Lung microvascular endothelial cell (primary cell): Measurements from ENCODE around the gene C20orf202. TPM values are rescaled to one million over a fixed set of nuclear protein-coding genes. Genes with fewer than 3 reads are reported as not detected.
A peak's percentile ranks its signal among the peaks of the same experiment; 100 is the strongest.
"Not testable (repeated sequence)": the region's sequence is repeated elsewhere in the genome, so short reads cannot be mapped to it uniquely, and the experiment has no call there.

Experiments used
- DNase-seq, 2 donors: peaks; one replicate each; pipeline versions ENCODE4 v3.0.0 to v3.0.0-alpha.2; 2010; ENCODE audit warnings: low read depth in 2 of 2
- total RNA-seq: library from RNA; depleted of rRNA; stranded (reverse); fragments of >200 nt; gene quantifications from 2 replicates; pipeline ENCODE4 v1.2.1, GENCODE V29; 2014

C20orf202 gene
- total RNA-seq, 1 donor from 2014 or later = not detected

DNA sequence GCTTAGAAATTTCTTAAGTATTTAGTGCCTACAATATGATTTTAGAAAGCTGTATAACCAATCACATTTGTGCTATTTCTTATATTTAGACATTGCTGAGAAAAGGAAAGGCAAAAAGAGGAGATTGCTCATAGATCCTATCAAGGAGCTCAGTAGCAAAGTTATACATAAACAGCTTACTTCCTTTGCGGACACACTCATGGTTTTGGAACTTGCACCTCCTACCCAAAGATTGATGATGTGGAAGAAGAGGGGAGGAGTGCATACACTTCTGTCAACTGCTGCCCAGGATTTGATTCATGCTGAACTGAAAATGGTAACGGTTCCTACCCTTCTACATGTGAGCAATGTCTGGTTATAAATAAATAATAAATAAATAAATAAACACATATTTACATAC is 39.3 kb downstream of the C20orf202 start:
- peak in 1 of 2 donors; percentile 94 for DNase-seq

DNA sequence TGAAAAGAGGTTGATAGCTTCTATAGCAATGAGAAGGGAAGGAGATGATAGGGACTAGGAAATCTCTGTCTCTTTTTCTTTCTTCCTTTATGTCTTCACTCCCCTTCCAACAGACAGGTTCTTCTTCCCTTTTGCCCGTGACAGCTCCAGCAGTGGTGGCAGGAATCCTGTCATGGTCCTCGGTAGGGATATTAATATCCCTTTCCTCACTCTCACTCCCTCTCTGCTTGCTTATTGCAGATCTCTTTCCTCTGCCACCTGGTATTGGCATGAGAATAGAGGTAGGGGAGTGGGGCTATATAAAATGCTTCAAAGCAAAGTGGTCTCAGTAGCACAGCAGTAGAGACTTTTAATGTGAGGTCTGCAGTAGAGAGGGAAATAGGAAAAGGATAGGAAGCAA is 42.3 kb downstream of the C20orf202 start:
- no peak for DNase-seq

- DNase-seq = no peak
Observed at GRCh38 chr20:1247689-1248088, 44.4 kb downstream of the C20orf202 start.

GRCh38 chr20:1250282-1250681 is 47.0 kb downstream of the C20orf202 start:
- DNase-seq = not testable (repeated sequence)

DNA sequence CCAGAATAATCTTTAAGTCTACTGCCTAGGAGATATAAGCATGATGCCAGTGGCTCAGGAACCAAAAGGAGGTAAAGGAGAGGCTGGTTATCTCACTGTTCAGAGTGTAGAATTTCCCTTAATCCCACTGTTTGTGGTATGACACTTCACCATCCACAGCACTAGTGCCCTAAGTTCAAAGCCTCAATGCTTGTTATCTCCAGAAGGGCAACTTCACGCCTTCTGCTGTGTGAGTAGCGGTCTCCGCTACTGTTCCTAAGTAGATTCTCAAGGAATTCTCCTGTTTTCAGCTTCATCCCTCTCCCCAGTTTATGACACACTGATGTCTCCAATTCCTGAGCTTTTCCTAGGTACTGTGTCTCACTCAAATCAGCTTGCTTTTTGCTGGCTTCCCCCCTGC is 49.2 kb downstream of the C20orf202 start:
- DNase-seq = no peak

DNA sequence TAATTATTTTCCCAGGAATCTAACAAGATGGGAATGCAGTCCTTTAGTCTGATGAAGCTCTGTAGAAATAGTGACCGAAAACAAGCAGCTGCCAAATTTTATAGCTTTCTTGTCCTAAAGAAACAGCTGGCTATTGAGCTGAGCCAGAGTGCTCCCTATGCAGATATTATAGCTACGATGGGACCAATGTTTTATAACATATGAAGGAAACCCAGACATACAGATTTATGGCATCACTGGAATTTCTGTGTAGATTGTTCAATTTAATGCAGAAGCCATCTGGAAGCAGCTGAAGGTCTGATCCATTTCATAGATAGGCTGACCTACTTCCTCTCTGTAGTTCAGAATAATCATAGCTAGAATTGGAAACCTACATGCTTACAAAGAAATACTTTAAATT is 51.0 kb downstream of the C20orf202 start:
- no peak for DNase-seq

- peak in 1 of 2 donors; percentile 53 for DNase-seq
Observed at GRCh38 chr20:1255675-1256074, 52.4 kb downstream of the C20orf202 start.

Other genes with a start within 250 kb of the C20orf202 start
- not detected in 2 replicates for gene RSPO4, start 201.1 kb upstream of the C20orf202 start, total RNA-seq
- gene PSMF1, start 84.9 kb upstream of the C20orf202 start, total RNA-seq = 21.1 and 29.4 TPM in 2 replicates
- under 0.01 and 0.44 TPM in 2 replicates for gene TMEM74B, start 18.5 kb upstream of the C20orf202 start, total RNA-seq
- not detected in 2 replicates for gene RAD21L1, start 22.6 kb downstream of the C20orf202 start, total RNA-seq
- 1.8 and 2.6 TPM in 2 replicates for gene SNPH, start 62.8 kb downstream of the C20orf202 start, total RNA-seq
- 2.0 and 4.4 TPM in 2 replicates for gene SDCBP2, start 125.7 kb downstream of the C20orf202 start, total RNA-seq
- gene FKBP1A, start 189.6 kb downstream of the C20orf202 start, total RNA-seq = 263 and 278 TPM in 2 replicates